ENCODE measurements around the gene IREB2. TPM values are rescaled to one million over a fixed set of nuclear protein-coding genes. Genes with fewer than 3 reads are reported as not detected.
A peak's percentile ranks its signal among the peaks of the same experiment; 100 is the strongest.

The IREB2 gene
- polyA plus RNA-seq, 1 of the 3 experiments (the other 2 are of a cell fraction) = 9.5 TPM

- TF ChIP-seq MAX (IDR thresholded peaks at IDR 0.05; ENCODE audit: low read depth) (0 out of 2 replicates have a peak, but pooled peaks have one; percentile 27), REST (IDR thresholded peaks at IDR 0.05; ENCODE audit: low read depth, low read length) (no peak), FOXJ3 (CRISPR knock-in tag; IDR thresholded peaks at IDR 0.05) (no peak), SIN3A (IDR thresholded peaks at IDR 0.05; ENCODE audit: borderline replicate concordance, low read depth, low read length) (peak; percentile 76; the same call in 1 of the 2 replicates), MXI1 (IDR thresholded peaks at IDR 0.05; ENCODE audit: low read depth, low read length) (peak; percentile 38; the same call in 1 of the 2 replicates)
Measured at GRCh38 chr15:78457101-78457500, 19.1 kb downstream of the IREB2 start (continued).

- H3K4me3 ChIP-seq (ENCODE audit: low read depth in 2 of 2, low read length in 1 of 2) = no peak overlapping the region
- ChIA-PET CTCF (interaction anchor here (0.6 to 1.1 kb wide), 3 partner anchors 22 to 550 kb away, joined by 3 read pairs; no protein-coding TSS in a partner anchor), POLR2A (no interaction called here)
- H3K27me3 ChIP-seq (ENCODE audit: insufficient read depth) = no peaks in the 10 kb centered on the region
- H3K4me2 ChIP-seq = no peak overlapping the region
- no peak overlapping the region for H3K9ac ChIP-seq
- H2AFZ ChIP-seq (ENCODE audit: low read depth) = no peak overlapping the region
- no peak overlapping the region; a peak in 1 of 4 replicates for H3K27ac ChIP-seq (ENCODE audit: low read depth in 2 of 2, low read length in 1 of 2)
- H3K79me2 ChIP-seq (ENCODE audit: insufficient read depth) = peaks cover 89% of the 10 kb centered on the region
- 93% methylated on average over 4 of the region's 4 CpGs for WGBS (ENCODE audit: low lambda C conversion rate)
- DNase-seq = no peak
- H3K9me3 ChIP-seq = no peaks in the 10 kb centered on the region
- peaks cover 80% of the 10 kb centered on the region for H4K20me1 ChIP-seq (ENCODE audit: insufficient read depth)
- TF ChIP-seq USF2 (IDR thresholded peaks at IDR 0.05; ENCODE audit: borderline replicate concordance, low read depth, low read length) = no peak
- no peak for TF ChIP-seq ZBTB33 (IDR thresholded peaks at IDR 0.05; ENCODE audit: borderline replicate concordance, low read depth)
- no peak for TF ChIP-seq NRF1 (IDR thresholded peaks at IDR 0.05; ENCODE audit: low read depth, low read length)
- TF ChIP-seq CHD2 (IDR thresholded peaks at IDR 0.05; ENCODE audit: low read length, partially characterized antibody) = no peak
- TF ChIP-seq RXRA (IDR thresholded peaks at IDR 0.05; ENCODE audit: borderline replicate concordance, low read depth) = no peak
- TF ChIP-seq MAX (IDR thresholded peaks at IDR 0.05; ENCODE audit: low read depth) = no peak
- TF ChIP-seq POLR2AphosphoS5 (IDR thresholded peaks at IDR 0.05; ENCODE audit: low read depth, low read length) = no peak
- TF ChIP-seq IRF3 (IDR thresholded peaks at IDR 0.05; ENCODE audit: low read depth, low read length) = no peak
- no peak for TF ChIP-seq FOXJ3 (CRISPR knock-in tag; IDR thresholded peaks at IDR 0.05)
- H3K9me2 ChIP-seq = no peaks in the 10 kb centered on the region
- H3F3A ChIP-seq (replicated peaks; ENCODE audit: insufficient read depth) = peaks cover 26% of the 10 kb centered on the region
- H3K4me1 ChIP-seq (ENCODE audit: control insufficient read depth in 1 of 2, insufficient read depth in 2 of 2, low read depth in 1 of 2, low read length in 1 of 2) = peaks cover 16 to 21% of the 10 kb centered on the region in 2 experiments; a peak in 3 of 4 replicates
- peaks cover 28 to 31% of the 10 kb centered on the region in 2 experiments for H3K36me3 ChIP-seq (replicated peaks in 1 of 2; ENCODE audit: control insufficient read depth in 1 of 2, insufficient read depth in 2 of 2, low read length in 1 of 2)
Measured at GRCh38 chr15:78460737-78461136, 22.7 kb downstream of the IREB2 start.

Measured in SK-N-SH (cell line).